Spleen (tissue), 11 donors: Measurements from ENCODE around the gene FGF21. TPM values are rescaled to one million over a fixed set of nuclear protein-coding genes. Genes with fewer than 3 reads are reported as not detected.

Source experiments
- DNase-seq: peaks from one replicate; pipeline ENCODE4 v3.0.0-alpha.2; 2020
- H3K27ac ChIP-seq, 8 donors: fragments of 200-600 bp; sonication (generic) in 7 of 8; 1 replicate in 4 of 8; 2 replicates in 4 of 8; pipeline versions ENCODE4 v1.5.0 to v1.8.0; 2016 to 2021; ENCODE audit warnings: inconsistent platforms in 4 of 8, mild to moderate bottlenecking in 4 of 8, moderate library complexity in 1 of 8
- H3K27me3 ChIP-seq, 7 donors: fragments of 200-600 bp; sonication (generic) in 6 of 7; replicated peaks in 1 of 7; 1 replicate in 4 of 7; 2 replicates in 3 of 7; pipeline versions ENCODE4 v1.5.0 to v1.8.0; 2016 to 2021; ENCODE audit warnings: inconsistent platforms in 3 of 7, mild to moderate bottlenecking in 1 of 7
- H3K36me3 ChIP-seq, 6 donors: fragments of 200-600 bp; sonication (generic) in 5 of 6; 1 replicate in 4 of 6; 2 replicates in 2 of 6; pipeline versions ENCODE4 v1.5.0 to v1.8.0; 2016 to 2021; ENCODE audit warnings: inconsistent platforms in 2 of 6
- H3K4me1 ChIP-seq, 6 donors: fragments of 200-600 bp; sonication (generic) in 5 of 6; 1 replicate in 3 of 6; 2 replicates in 3 of 6; pipeline versions ENCODE4 v1.5.0 to v1.8.0; 2016 to 2021; ENCODE audit warnings: inconsistent platforms in 3 of 6
- H3K4me3 ChIP-seq, 8 donors: fragments of 200-600 bp; sonication (generic) in 7 of 8; 1 replicate in 4 of 8; 2 replicates in 4 of 8; pipeline versions ENCODE4 v1.5.0 to v1.8.0; 2016 to 2021; ENCODE audit warnings: inconsistent platforms in 4 of 8, mild to moderate bottlenecking in 4 of 8, moderate library complexity in 2 of 8
- H3K9me3 ChIP-seq, 8 donors: fragments of 200-600 bp; sonication (generic) in 7 of 8; 1 replicate in 4 of 8; 2 replicates in 4 of 8; pipeline versions ENCODE4 v1.5.0 to v1.8.0; 2016 to 2021; ENCODE audit warnings: inconsistent platforms in 4 of 8
- POLR2A ChIP-seq, 3 donors: fragments of 450-650 bp; IDR thresholded peaks; one replicate each; pipeline ENCODE4 v1.5.1; 2017; ENCODE audit warnings: antibody characterized with exemption in 3 of 3, mild to moderate bottlenecking in 1 of 3
- POLR2AphosphoS5 ChIP-seq, 3 donors: sonication (generic); formaldehyde crosslinking; IDR thresholded peaks; one replicate each; pipeline ENCODE4 v1.5.1; 2017; ENCODE audit warnings: antibody characterized with exemption in 3 of 3
- WGBS, 5 donors: extraction: QIAGEN DNeasy Blood & Tissue Kit in 3 of 5; methylation state at CpG; one replicate each; pipeline versions ENCODE4 v1.1.5 to v1.1.7; 2013 to 2018; 5-methylcytosine and 5-hydroxymethylcytosine counted together
- intact Hi-C: fragments of 100-400 bp; cut with DNase I; formaldehyde crosslinking; loops from one replicate; pipeline ENCODE4 v1.15.0; 2023; ENCODE audit warnings: low total_unique reads
- polyA plus RNA-seq, 3 donors: library from polyadenylated mRNA; stranded (reverse); fragments of 200-250 nt; gene quantifications; one replicate each; pipeline ENCODE4 v1.2.1, GENCODE V29; 2013
- total RNA-seq, 7 donors: library from RNA; depleted of rRNA in 3 of 7; stranded (reverse); fragments of >200 nt in 3 of 7; fragmentation: NEBNext Ultra II Directional in 4 of 7; extraction: Animal tissue kit (Norgen Biotek cat#: 25700) in 4 of 7; gene quantifications; one replicate each; pipeline versions ENCODE4 v1.1.0 to v1.2.1, GENCODE V29; 2016 to 2021
- TF ChIP-seq, protein P1 (sequence below), 11 experiments: fragments of 200-600 bp in 7 of 11; fragments of 450-650 bp in 4 of 11; sonication (generic) in 4 of 11; IDR thresholded peaks in 8 of 11; conservative IDR thresholded peaks in 3 of 11; 1 replicate in 7 of 11; 2 replicates in 4 of 11; pipeline versions ENCODE4 v1.4.0 to v1.8.0; 2016 to 2021; ENCODE audit warnings: antibody characterized with exemption in 11 of 11, inconsistent platforms in 4 of 11, mild to moderate bottlenecking in 1 of 11
- donor health status: healthy with polysubstance abuse.
- donor health status: DM: no; HTN: no; CAD: no; lungs with moderate emphysema.
- donor health status: DM: no; HTN: no; CAD: no.
- donor health status: Bipolar disorder and iron deficiency.
- donor health status: healthy.
- donor health status: DM: no; HTN: no; CAD: no.
- donor health status: DM: yes; HTN: yes; CAD: no.

The FGF21 gene
- total and polyA plus RNA-seq, 10 donors: not detected

DNA sequence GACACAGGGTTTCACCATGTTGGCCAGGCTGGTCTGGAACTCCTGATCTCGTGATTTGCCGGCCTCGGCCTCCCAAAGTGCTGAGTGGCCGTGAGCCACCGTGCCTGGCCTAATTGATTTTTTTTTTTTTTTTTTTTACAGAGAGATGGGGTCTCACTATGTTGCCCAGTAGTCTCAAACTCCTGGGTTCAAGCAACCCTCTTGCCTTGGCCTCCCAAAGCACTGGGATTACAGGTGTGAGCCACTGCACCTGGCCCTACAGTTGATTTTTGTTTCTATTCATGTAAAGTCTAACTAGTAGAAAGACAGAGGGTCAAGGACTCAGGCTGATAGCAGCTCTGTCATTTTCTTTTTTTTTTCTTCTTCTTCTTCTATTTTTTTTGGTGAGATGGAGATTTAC, 21.8 kb downstream of the FGF21 start:
- Histone ChIP-seq H3K4me3 (no peak overlapping the region), H3K36me3 (no peaks in the 10 kb centered on the region), H3K27ac (no peak overlapping the region), H3K9me3 (no peaks in the 10 kb centered on the region), H3K4me1 (peaks cover 8 to 26% (median 15%) of the 10 kb centered on the region in 6 donors), H3K27me3 (peaks cover 0 to under 1% (median 0%) of the 10 kb centered on the region in 7 donors)
- TF ChIP-seq POLR2A (IDR thresholded peaks at IDR 0.05) (no peak), POLR2AphosphoS5 (IDR thresholded peaks at IDR 0.05) (no peak)
- TF ChIP-seq, protein P1, sequence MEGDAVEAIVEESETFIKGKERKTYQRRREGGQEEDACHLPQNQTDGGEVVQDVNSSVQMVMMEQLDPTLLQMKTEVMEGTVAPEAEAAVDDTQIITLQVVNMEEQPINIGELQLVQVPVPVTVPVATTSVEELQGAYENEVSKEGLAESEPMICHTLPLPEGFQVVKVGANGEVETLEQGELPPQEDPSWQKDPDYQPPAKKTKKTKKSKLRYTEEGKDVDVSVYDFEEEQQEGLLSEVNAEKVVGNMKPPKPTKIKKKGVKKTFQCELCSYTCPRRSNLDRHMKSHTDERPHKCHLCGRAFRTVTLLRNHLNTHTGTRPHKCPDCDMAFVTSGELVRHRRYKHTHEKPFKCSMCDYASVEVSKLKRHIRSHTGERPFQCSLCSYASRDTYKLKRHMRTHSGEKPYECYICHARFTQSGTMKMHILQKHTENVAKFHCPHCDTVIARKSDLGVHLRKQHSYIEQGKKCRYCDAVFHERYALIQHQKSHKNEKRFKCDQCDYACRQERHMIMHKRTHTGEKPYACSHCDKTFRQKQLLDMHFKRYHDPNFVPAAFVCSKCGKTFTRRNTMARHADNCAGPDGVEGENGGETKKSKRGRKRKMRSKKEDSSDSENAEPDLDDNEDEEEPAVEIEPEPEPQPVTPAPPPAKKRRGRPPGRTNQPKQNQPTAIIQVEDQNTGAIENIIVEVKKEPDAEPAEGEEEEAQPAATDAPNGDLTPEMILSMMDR (IDR thresholded peaks at IDR 0.05 in 8 of 11, conservative IDR thresholded peaks at IDR 0.05 in 3 of 11): no peak
- intact Hi-C loops: no loop called here
- DNase-seq: no peak
- 94 to 99% (median 96%) methylated on average over 5 of the region's 5 CpGs for WGBS, 5 donors

DNA sequence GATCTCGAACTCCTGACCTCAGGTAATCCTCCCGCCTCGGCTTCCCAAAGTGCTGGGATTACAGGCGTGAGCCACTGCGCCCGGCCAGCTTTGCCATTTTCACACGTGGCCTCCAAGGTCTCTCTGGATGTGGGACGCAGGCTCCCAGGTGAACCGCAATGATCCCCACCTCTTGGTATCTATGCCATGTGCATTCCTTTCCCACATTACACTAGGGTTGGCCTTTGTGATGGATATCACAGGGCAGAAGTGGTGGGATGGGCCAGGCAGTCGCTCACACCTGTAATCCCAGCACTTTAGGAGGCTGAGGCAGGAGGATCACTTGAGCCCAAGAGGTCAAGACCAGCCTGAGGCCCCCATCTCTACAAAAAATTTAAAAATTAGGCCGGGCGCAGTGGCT, 22.4 kb downstream of the FGF21 start:
- TF ChIP-seq POLR2AphosphoS5 (IDR thresholded peaks at IDR 0.05): no peak
- TF ChIP-seq, protein P1 (IDR thresholded peaks at IDR 0.05 in 8 of 11, conservative IDR thresholded peaks at IDR 0.05 in 3 of 11): no peak
- no peak overlapping the region for H3K27ac ChIP-seq
- no peaks in the 10 kb centered on the region for H3K9me3 ChIP-seq
- H3K27me3 ChIP-seq: no peaks in the 10 kb centered on the region
- intact Hi-C loops: no loop called here
- no peak overlapping the region for H3K4me3 ChIP-seq
- no peak for DNase-seq
- 91 to 98% (median 92%) methylated on average over 12 of the region's 12 CpGs for WGBS, 5 donors
- H3K4me1 ChIP-seq: peaks cover 11 to 26% (median 19%) of the 10 kb centered on the region in 6 donors
- no peaks in the 10 kb centered on the region for H3K36me3 ChIP-seq

DNA sequence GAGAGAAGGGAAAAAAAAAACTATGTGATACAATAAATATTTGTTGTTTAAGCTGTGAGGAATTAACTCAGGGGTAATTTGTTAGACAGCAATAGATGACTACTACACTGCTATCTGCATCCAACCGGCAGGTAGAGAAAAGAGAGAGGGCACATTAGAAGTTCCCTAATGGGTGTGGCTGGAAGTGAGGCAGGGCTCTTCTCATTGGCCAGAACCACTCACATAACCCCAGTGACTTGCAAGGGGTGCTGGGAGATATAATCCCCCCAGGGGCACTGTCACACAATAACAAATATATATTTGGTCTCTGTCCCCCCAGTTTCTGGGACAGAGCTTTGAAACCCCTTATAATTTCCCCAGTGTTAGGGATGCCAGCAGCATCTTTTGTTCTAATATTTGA, 24.3 kb downstream of the FGF21 start:
- 33 to 63% (median 59%) methylated on average over 1 of the region's 1 CpG for WGBS, 5 donors
- Histone ChIP-seq H3K4me1 (peaks cover 11 to 30% (median 20%) of the 10 kb centered on the region in 6 donors), H3K27me3 (no peaks in the 10 kb centered on the region), H3K36me3 (no peaks in the 10 kb centered on the region), H3K9me3 (no peaks in the 10 kb centered on the region), H3K27ac (no peak overlapping the region), H3K4me3 (no peak overlapping the region)
- DNase-seq: no peak
- TF ChIP-seq, protein P1 (IDR thresholded peaks at IDR 0.05 in 8 of 11, conservative IDR thresholded peaks at IDR 0.05 in 3 of 11): no peak
- TF ChIP-seq POLR2AphosphoS5 (IDR thresholded peaks at IDR 0.05) (no peak), POLR2A (IDR thresholded peaks at IDR 0.05) (no peak)
- intact Hi-C loops: no loop called here

DNA sequence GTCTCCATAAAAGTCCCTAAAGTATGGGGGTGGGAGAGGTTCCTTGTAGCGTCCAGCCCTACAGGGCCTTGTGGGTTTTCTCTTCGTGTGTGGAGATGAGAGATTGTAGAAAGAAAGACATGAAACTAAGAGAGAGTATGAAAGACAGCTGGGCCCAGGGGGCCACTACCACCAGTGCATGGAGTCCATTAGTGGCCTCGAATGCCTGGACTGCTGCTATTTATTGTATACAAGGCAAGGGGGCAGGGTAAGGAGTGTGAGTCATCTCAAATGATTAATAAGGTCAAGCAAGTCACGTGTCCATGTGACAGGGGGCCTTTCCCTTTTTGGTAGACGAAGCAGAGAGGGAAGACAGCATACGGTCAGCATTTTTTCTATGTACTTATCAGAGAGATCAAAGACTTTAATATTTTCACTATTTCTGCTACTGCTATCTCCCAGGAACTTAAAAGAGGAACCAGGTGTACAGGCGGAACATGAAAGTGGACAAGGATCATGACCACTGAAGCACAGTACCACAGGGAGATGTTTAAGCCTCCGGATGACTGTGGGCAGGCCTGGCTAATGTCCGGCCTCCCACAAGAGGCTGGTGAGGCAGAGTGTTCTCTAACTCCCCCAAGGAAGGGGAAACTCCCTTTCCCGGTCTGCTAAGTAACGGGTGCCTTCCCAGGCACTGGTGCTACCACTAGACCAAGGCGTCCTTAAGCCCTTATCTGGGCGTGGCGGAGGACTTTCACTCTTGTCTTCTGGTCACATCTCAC, 25.5 kb downstream of the FGF21 start:
- intact Hi-C loops: no loop called here
- 56 to 62% (median 59%) methylated on average over 14 of the region's 14 CpGs for WGBS, 5 donors
- no peak overlapping the region for H3K4me3 ChIP-seq
- DNase-seq: no peak
- peaks cover 11 to 30% (median 20%) of the 10 kb centered on the region in 6 donors for H3K4me1 ChIP-seq
- TF ChIP-seq POLR2A (IDR thresholded peaks at IDR 0.05) (no peak), POLR2AphosphoS5 (IDR thresholded peaks at IDR 0.05) (peak in 1 of 3 donors; percentile 2)
- TF ChIP-seq, protein P1 (IDR thresholded peaks at IDR 0.05 in 8 of 11, conservative IDR thresholded peaks at IDR 0.05 in 3 of 11): no peak
- peak overlapping the region in 7 of 8 donors; percentile 4 to 73 (median 64) for H3K27ac ChIP-seq
- H3K27me3 ChIP-seq: no peaks in the 10 kb centered on the region
- no peaks in the 10 kb centered on the region for H3K9me3 ChIP-seq
- no peaks in the 10 kb centered on the region for H3K36me3 ChIP-seq
